NCI-H345 (cell line): ENCODE measurements around the gene PCDHGA1.
A peak's percentile ranks its signal among the peaks of the same experiment; 100 is the strongest.
"Not testable (repeated sequence)": the region's sequence is repeated elsewhere in the genome, so short reads cannot be mapped to it uniquely, and the experiment has no call there.

Experiments
- DNase-seq: peaks from one replicate; lab custom pipeline; 2025; lab: John Stamatoyannopoulos, UW

The PCDHGA1 gene

GRCh38 chr5:141409598-141410306 lies 79.4 kb downstream of the PCDHGA1 start:
- no peak for DNase-seq

GRCh38 chr5:141411575-141411974 lies 81.3 kb downstream of the PCDHGA1 start:
- no peak for DNase-seq

GRCh38 chr5:141412854-141413539 lies 82.7 kb downstream of the PCDHGA1 start, which contains the start of gene PCDHGA10:
TSS of gene PCDHGA10 (plus strand) at chr5:141412987. CDS start at chr5:141413176, 189 bp downstream.
- peak; percentile 1 for DNase-seq

GRCh38 chr5:141413540-141414069 lies 83.3 kb downstream of the PCDHGA1 start:
- no peak for DNase-seq

GRCh38 chr5:141414548-141415274 lies 84.4 kb downstream of the PCDHGA1 start:
- not testable (repeated sequence) for DNase-seq

GRCh38 chr5:141415275-141415618 lies 84.9 kb downstream of the PCDHGA1 start:
- DNase-seq = not testable (repeated sequence)

GRCh38 chr5:141417494-141418172 lies 87.3 kb downstream of the PCDHGA1 start, which contains the start of gene PCDHGB7:
TSS of gene PCDHGB7 (plus strand) at chr5:141417677. CDS start at chr5:141417860, 183 bp downstream.
- DNase-seq = not testable (repeated sequence)

GRCh38 chr5:141419074-141419880 lies 89.0 kb downstream of the PCDHGA1 start:
- no peak for DNase-seq

- DNase-seq = no peak
Measured at GRCh38 chr5:141420855-141421488, 90.7 kb downstream of the PCDHGA1 start, which contains the start of gene PCDHGA11. TSS of gene PCDHGA11 (plus strand) at chr5:141421051. CDS start at chr5:141421228, 177 bp downstream.

- no peak for DNase-seq
Measured at GRCh38 chr5:141421489-141421855, 91.2 kb downstream of the PCDHGA1 start.

- no peak for DNase-seq
Measured at GRCh38 chr5:141422742-141423291, 92.5 kb downstream of the PCDHGA1 start.

GRCh38 chr5:141427783-141428426 lies 97.6 kb downstream of the PCDHGA1 start:
- no peak for DNase-seq

GRCh38 chr5:141430332-141431113 lies 100.2 kb downstream of the PCDHGA1 start, which contains the start of gene PCDHGA12:
TSS of gene PCDHGA12 (plus strand) at chr5:141430507. CDS start at chr5:141430760, 253 bp downstream.
- DNase-seq = no peak

- no peak for DNase-seq
Measured at GRCh38 chr5:141431286-141431685, 101.0 kb downstream of the PCDHGA1 start.

GRCh38 chr5:141432308-141432707 lies 102.0 kb downstream of the PCDHGA1 start:
- DNase-seq = not testable (repeated sequence)

- DNase-seq = not testable (repeated sequence)
Measured at GRCh38 chr5:141432726-141433125, 102.4 kb downstream of the PCDHGA1 start.

- no peak for DNase-seq
Measured at GRCh38 chr5:141434006-141434405, 103.7 kb downstream of the PCDHGA1 start.

GRCh38 chr5:141437221-141437620 lies 106.9 kb downstream of the PCDHGA1 start:
- no peak for DNase-seq
